Measurements from ENCODE around the gene LRP1B.

- TF ChIP-seq POLR2AphosphoS5 (IDR thresholded peaks at IDR 0.05; ENCODE audit: low read depth, low read length) (no peak), TAF1 (IDR thresholded peaks at IDR 0.05; ENCODE audit: borderline replicate concordance, insufficient read depth, low read length) (no peak), REST (IDR thresholded peaks at IDR 0.05; ENCODE audit: insufficient read depth in 1 of 2, low read depth in 2 of 2, low read length in 2 of 2) (no peak)
These were observed 639.9 kb downstream of the LRP1B start for GRCh38 chr2:141490886-141491285.

All from PFSK-1 (cell line).